H9 (cell line): Measurements from ENCODE around the gene CCNQ. TPM values are rescaled to one million over a fixed set of nuclear protein-coding genes. Genes with fewer than 3 reads are reported as not detected.

Experiments
- DNase-seq: peaks from one replicate; pipeline ENCODE4 v3.0.0-alpha.2; 2017
- H2AFZ ChIP-seq: one replicate; pipeline ENCODE4 v1.6.1; 2013; ENCODE audit warnings: mild to moderate bottlenecking, low read length, control low read depth, moderate library complexity
- H2AK5ac ChIP-seq: 2 replicates; pipeline ENCODE4 v1.6.1; 2013; ENCODE audit warnings: low read length, control low read depth, mixed read lengths; ENCODE audit not compliant: insufficient read length
- H2BK120ac ChIP-seq: one replicate; pipeline ENCODE4 v1.6.1; 2013; ENCODE audit warnings: low read depth, mild to moderate bottlenecking, low read length, control low read depth, inconsistent platforms; ENCODE audit not compliant: poor library complexity, severe bottlenecking
- H2BK12ac ChIP-seq: 2 replicates; pipeline ENCODE4 v1.6.1; 2013; ENCODE audit warnings: low read length, control low read depth, mixed read lengths, low read depth; ENCODE audit not compliant: insufficient read length
- H2BK15ac ChIP-seq: 2 replicates; pipeline ENCODE4 v1.6.1; 2013; ENCODE audit warnings: low read depth, low read length, control low read depth
- H2BK20ac ChIP-seq: one replicate; pipeline ENCODE4 v1.6.1; 2013; ENCODE audit warnings: low read depth, mild to moderate bottlenecking, low read length, control low read depth, inconsistent platforms; ENCODE audit not compliant: poor library complexity, severe bottlenecking
- H2BK5ac ChIP-seq: 2 replicates; pipeline ENCODE4 v1.6.1; 2013; ENCODE audit warnings: low read length, control low read depth, mixed read lengths; ENCODE audit not compliant: insufficient read length
- H3K14ac ChIP-seq: 2 replicates; pipeline ENCODE4 v1.6.1; 2013; ENCODE audit warnings: low read length, control low read depth; ENCODE audit not compliant: insufficient read depth
- H3K18ac ChIP-seq: 2 replicates; pipeline ENCODE4 v1.6.1; 2013; ENCODE audit warnings: low read depth, mild to moderate bottlenecking, mixed read lengths, low read length, control low read depth; ENCODE audit not compliant: insufficient read length
- H3K23ac ChIP-seq: 2 replicates; pipeline ENCODE4 v1.6.1; 2013; ENCODE audit warnings: low read length, control low read depth, mixed read lengths, low read depth; ENCODE audit not compliant: insufficient read length
- H3K23me2 ChIP-seq: 2 replicates; pipeline ENCODE4 v1.6.1; 2013; ENCODE audit warnings: low read depth, mild to moderate bottlenecking, mixed read lengths, low read length, control low read depth; ENCODE audit not compliant: insufficient read length, poor library complexity, severe bottlenecking
- H3K27ac ChIP-seq: 2 replicates; pipeline ENCODE4 v1.5.1; 2013; ENCODE audit warnings: low read length, control low read depth, mixed read lengths, low read depth; ENCODE audit not compliant: insufficient read length
- H3K27me3 ChIP-seq: 2 replicates; pipeline ENCODE4 v1.6.1; 2013; ENCODE audit warnings: low read length, control low read depth, inconsistent platforms; ENCODE audit not compliant: insufficient read depth
- H3K4ac ChIP-seq: 2 replicates; pipeline ENCODE4 v1.6.1; 2013; ENCODE audit warnings: low read depth, mild to moderate bottlenecking, control low read depth, inconsistent platforms, low read length, moderate library complexity
- H3K4me1 ChIP-seq: 2 replicates; pipeline ENCODE4 v1.6.1; 2013; ENCODE audit warnings: low read length, control low read depth, inconsistent platforms; ENCODE audit not compliant: insufficient read depth
- H3K4me2 ChIP-seq: 2 replicates; pipeline ENCODE4 v1.6.1; 2013; ENCODE audit warnings: low read length, control low read depth, mixed read lengths; ENCODE audit not compliant: insufficient read length, insufficient read depth
- H3K56ac ChIP-seq: 2 replicates; pipeline ENCODE4 v1.6.1; 2013; ENCODE audit warnings: low read depth, mild to moderate bottlenecking, mixed read lengths, low read length, control low read depth; ENCODE audit not compliant: insufficient read length
- H3K79me1 ChIP-seq: 2 replicates; pipeline ENCODE4 v1.6.1; 2013; ENCODE audit warnings: low read depth, mild to moderate bottlenecking, moderate library complexity, low read length, control low read depth, inconsistent platforms; ENCODE audit not compliant: insufficient read depth, poor library complexity, severe bottlenecking
- H3K79me2 ChIP-seq: 2 replicates; pipeline ENCODE4 v1.6.1; 2013; ENCODE audit warnings: low read length, control low read depth, inconsistent platforms; ENCODE audit not compliant: insufficient read depth
- H3K9ac ChIP-seq: 2 replicates; pipeline ENCODE4 v1.6.1; 2013; ENCODE audit warnings: low read length, control low read depth, mixed read lengths; ENCODE audit not compliant: insufficient read length; ENCODE audit errors: extremely low read depth
- H3K9me3 ChIP-seq: one replicate; pipeline ENCODE4 v1.6.1; 2013; ENCODE audit warnings: low read depth, low read length, inconsistent platforms; ENCODE audit not compliant: control insufficient read depth
- H3T11ph ChIP-seq: one replicate; pipeline ENCODE4 v1.6.1; 2013; ENCODE audit warnings: mild to moderate bottlenecking, low read length, control low read depth, inconsistent platforms
- H4K20me1 ChIP-seq: one replicate; pipeline ENCODE4 v1.6.1; 2013; ENCODE audit not compliant: control insufficient read depth, insufficient read length, insufficient read depth
- H4K5ac ChIP-seq: 2 replicates; pipeline ENCODE4 v1.6.1; 2013; ENCODE audit warnings: low read depth, mild to moderate bottlenecking, mixed read lengths, low read length, control low read depth; ENCODE audit not compliant: insufficient read length
- H4K8ac ChIP-seq: replicated peaks from 2 replicates; pipeline ENCODE4 v1.6.1; 2013; ENCODE audit warnings: low read length, control low read depth, mixed read lengths, low read depth; ENCODE audit not compliant: insufficient read length
- H4K91ac ChIP-seq: 2 replicates; pipeline ENCODE4 v1.6.1; 2013; ENCODE audit warnings: low read depth, mild to moderate bottlenecking, moderate library complexity, mixed read lengths, low read length, control low read depth; ENCODE audit not compliant: insufficient read length
- H3K27ac Mint-ChIP-seq, 3 experiments: 2 replicates in 2 of 3; 3 replicates in 1 of 3; pipeline ENCODE4 v1.8.0; 2020 to 2021; ENCODE audit warnings: mixed read lengths in 3 of 3, mild to moderate bottlenecking in 1 of 3, moderate library complexity in 1 of 3
- H3K27me3 Mint-ChIP-seq: 2 replicates; pipeline ENCODE4 v1.8.0; 2021; ENCODE audit warnings: low read depth, mild to moderate bottlenecking, moderate library complexity, mixed read lengths
- H3K36me3 Mint-ChIP-seq, 3 experiments: 2 replicates in 2 of 3; 3 replicates in 1 of 3; pipeline ENCODE4 v1.8.0; 2020 to 2021; ENCODE audit warnings: low read depth in 3 of 3, mixed read lengths in 3 of 3; ENCODE audit not compliant: insufficient read depth in 1 of 3
- H3K4me1 Mint-ChIP-seq, 2 experiments: 2 replicates each; pipeline ENCODE4 v1.8.0; 2020; ENCODE audit warnings: mixed read lengths in 2 of 2
- H3K4me3 Mint-ChIP-seq, 2 experiments: 2 replicates in 1 of 2; 3 replicates in 1 of 2; pipeline ENCODE4 v1.8.0; 2020 to 2021; ENCODE audit warnings: mild to moderate bottlenecking in 2 of 2, mixed read lengths in 2 of 2, moderate library complexity in 1 of 2
- H3K9me3 Mint-ChIP-seq, 2 experiments: 2 replicates in 1 of 2; 3 replicates in 1 of 2; pipeline ENCODE4 v1.8.0; 2020; ENCODE audit warnings: mild to moderate bottlenecking in 2 of 2, mixed read lengths in 2 of 2, moderate library complexity in 1 of 2
- WGBS: extraction: QIAGEN DNeasy Blood & Tissue Kit; methylation state at CpG from one replicate; pipeline ENCODE4 v1.1.7; 2013; ENCODE audit warnings: missing lambda C conversion rate, low lambda C conversion rate, mixed read lengths; ENCODE audit not compliant: insufficient read length; ENCODE audit errors: extremely low coverage; 5-methylcytosine and 5-hydroxymethylcytosine counted together
- total RNA-seq: library from RNA; stranded (reverse); gene quantifications from 2 replicates; pipeline ENCODE4 v1.2.1, GENCODE V29; 2021
- TF ChIP-seq, protein P1 (sequence below): fragments of 200-600 bp; sonication (generic); conservative IDR thresholded peaks from 3 replicates; pipeline ENCODE4 v1.8.0; 2021; ENCODE audit warnings: antibody characterized with exemption, mild to moderate bottlenecking

CCNQ gene
- total RNA-seq, 1 experiment from 2014 or later: 18.4 TPM

DNA sequence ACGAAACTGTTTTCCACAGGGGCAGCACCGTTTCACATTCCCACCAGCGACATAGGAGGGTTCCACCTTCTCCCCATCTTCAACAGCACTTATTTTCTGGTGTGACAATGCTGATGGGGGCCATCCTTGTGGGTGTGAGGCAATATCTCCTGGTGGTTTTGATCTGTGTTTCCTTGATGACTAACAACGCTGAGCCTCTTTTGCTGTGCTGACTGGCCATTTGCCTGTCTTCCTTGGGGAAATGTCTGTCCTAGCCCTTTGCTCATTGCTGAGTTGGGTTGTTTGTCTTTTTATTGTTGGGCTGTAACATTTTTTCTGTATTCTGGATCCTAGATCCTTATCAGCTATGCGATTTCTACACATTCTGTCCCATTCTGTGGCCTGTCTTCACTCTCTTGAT, 47.8 kb downstream of the CCNQ start:
- Histone ChIP-seq H3K79me1 (no peaks in the 10 kb centered on the region), H3K27ac (no peak overlapping the region), H2BK120ac (no peak overlapping the region), H4K5ac (no peak overlapping the region), H3K9me3 (peaks cover 62% of the 10 kb centered on the region), H2BK5ac (no peak overlapping the region), H4K91ac (no peak overlapping the region), H3K14ac (no peak overlapping the region), H3K4ac (no peak overlapping the region), H3K23ac (no peak overlapping the region), H4K20me1 (no peaks in the 10 kb centered on the region), H3K23me2 (no peaks in the 10 kb centered on the region), H2BK20ac (no peak overlapping the region), H3T11ph (no peak overlapping the region), H3K4me1 (no peaks in the 10 kb centered on the region), H2AK5ac (no peak overlapping the region), H4K8ac (no peak overlapping the region), H2BK12ac (no peak overlapping the region), H2BK15ac (no peak overlapping the region), H3K9ac (no peak overlapping the region), H3K18ac (no peak overlapping the region), H3K27me3 (no peaks in the 10 kb centered on the region), H2AFZ (no peak overlapping the region), H3K56ac (no peak overlapping the region), H3K4me2 (no peak overlapping the region), H3K79me2 (no peaks in the 10 kb centered on the region)
- no peak overlapping the region; a peak in 1 of 7 replicates for H3K27ac Mint-ChIP-seq
- peaks cover 73 to 89% of the 10 kb centered on the region in 2 experiments for H3K9me3 Mint-ChIP-seq
- H3K27me3 Mint-ChIP-seq: peaks cover 3% of the 10 kb centered on the region; the same call in 1 of the 2 replicates
- peaks cover 0 to 6% (median 2%) of the 10 kb centered on the region in 3 experiments; a peak in 3 of 7 replicates for H3K36me3 Mint-ChIP-seq
- TF ChIP-seq, protein P1, sequence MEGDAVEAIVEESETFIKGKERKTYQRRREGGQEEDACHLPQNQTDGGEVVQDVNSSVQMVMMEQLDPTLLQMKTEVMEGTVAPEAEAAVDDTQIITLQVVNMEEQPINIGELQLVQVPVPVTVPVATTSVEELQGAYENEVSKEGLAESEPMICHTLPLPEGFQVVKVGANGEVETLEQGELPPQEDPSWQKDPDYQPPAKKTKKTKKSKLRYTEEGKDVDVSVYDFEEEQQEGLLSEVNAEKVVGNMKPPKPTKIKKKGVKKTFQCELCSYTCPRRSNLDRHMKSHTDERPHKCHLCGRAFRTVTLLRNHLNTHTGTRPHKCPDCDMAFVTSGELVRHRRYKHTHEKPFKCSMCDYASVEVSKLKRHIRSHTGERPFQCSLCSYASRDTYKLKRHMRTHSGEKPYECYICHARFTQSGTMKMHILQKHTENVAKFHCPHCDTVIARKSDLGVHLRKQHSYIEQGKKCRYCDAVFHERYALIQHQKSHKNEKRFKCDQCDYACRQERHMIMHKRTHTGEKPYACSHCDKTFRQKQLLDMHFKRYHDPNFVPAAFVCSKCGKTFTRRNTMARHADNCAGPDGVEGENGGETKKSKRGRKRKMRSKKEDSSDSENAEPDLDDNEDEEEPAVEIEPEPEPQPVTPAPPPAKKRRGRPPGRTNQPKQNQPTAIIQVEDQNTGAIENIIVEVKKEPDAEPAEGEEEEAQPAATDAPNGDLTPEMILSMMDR: no peak
- H3K4me1 Mint-ChIP-seq: 0 out of 4 replicates have a peak, but pooled peaks cover 0 to 5% of the 10 kb centered on the region in 2 experiments
- no CpG with 5 or more reads among the region's 5 CpGs for WGBS
- no peak for DNase-seq
- H3K4me3 Mint-ChIP-seq: no peak overlapping the region
